ENCODE data around the gene CD72.

GRCh38 chr9:35569206-35569605, 49.0 kb downstream of the CD72 start:
- TF ChIP-seq CTCF (IDR thresholded peaks at IDR 0.05) (no peak), POLR2A (IDR thresholded peaks at IDR 0.05) (no peak)

Data from esophagus squamous epithelium (tissue), 4 donors.